ENCODE measurements around the gene FAM124B. TPM values are rescaled to one million over a fixed set of nuclear protein-coding genes. Genes with fewer than 3 reads are reported as not detected.

The FAM124B gene
- total and polyA plus RNA-seq, 2 experiments from 2014 or later = 0.17 TPM; not detected in 1

- TF ChIP-seq EZH2phosphoT487 (IDR thresholded peaks at IDR 0.05; ENCODE audit: low read depth, severe bottlenecking, unreplicated experiment) (no peak), EZH2 (IDR thresholded peaks at IDR 0.05; ENCODE audit: borderline replicate concordance) (no peak), CTCF (IDR thresholded peaks at IDR 0.05; ENCODE audit: poor library complexity) (peak; percentile 81)
- H3K27ac ChIP-seq = no peak overlapping the region
- no peaks in the 10 kb centered on the region for H3K36me3 ChIP-seq (replicated peaks; ENCODE audit: insufficient read depth, low read depth)
- H3K4me1 ChIP-seq (ENCODE audit: insufficient read depth) = no peaks in the 10 kb centered on the region
- H4K20me1 ChIP-seq (ENCODE audit: insufficient read depth, poor library complexity, severe bottlenecking) = no peaks in the 10 kb centered on the region
- H3K9me3 ChIP-seq (ENCODE audit: low read depth) = no peaks in the 10 kb centered on the region
- DNase-seq (ENCODE audit: low spot score) = peak; percentile 77
- H3K79me2 ChIP-seq = no peaks in the 10 kb centered on the region
- no peak overlapping the region for H3K4me2 ChIP-seq
- no peak overlapping the region for H2AFZ ChIP-seq
- 47% methylated on average over 8 of the region's 8 CpGs for WGBS (ENCODE audit: low lambda C conversion rate, missing lambda C conversion rate)
- H3K9me2 ChIP-seq (replicated peaks; ENCODE audit: insufficient read depth) = no peaks in the 10 kb centered on the region
- H3K4me3 ChIP-seq = no peak overlapping the region
- peaks cover 4% of the 10 kb centered on the region for H3K27me3 ChIP-seq
Measured at GRCh38 chr2:224357098-224357901, 44.6 kb downstream of the FAM124B start.

- no peak overlapping the region for H3K27ac ChIP-seq
- no peaks in the 10 kb centered on the region for H3K4me1 ChIP-seq (ENCODE audit: insufficient read depth)
- no peaks in the 10 kb centered on the region for H3K36me3 ChIP-seq (replicated peaks; ENCODE audit: insufficient read depth, low read depth)
- H4K20me1 ChIP-seq (ENCODE audit: insufficient read depth, poor library complexity, severe bottlenecking) = no peaks in the 10 kb centered on the region
- H3K9me3 ChIP-seq (ENCODE audit: low read depth) = no peaks in the 10 kb centered on the region
- no peaks in the 10 kb centered on the region for H3K79me2 ChIP-seq
- TF ChIP-seq EZH2 (IDR thresholded peaks at IDR 0.05; ENCODE audit: borderline replicate concordance) (no peak), EZH2phosphoT487 (IDR thresholded peaks at IDR 0.05; ENCODE audit: low read depth, severe bottlenecking, unreplicated experiment) (no peak), CTCF (IDR thresholded peaks at IDR 0.05; ENCODE audit: poor library complexity) (no peak)
- DNase-seq (ENCODE audit: low spot score) = no peak
- H3K9me2 ChIP-seq (replicated peaks; ENCODE audit: insufficient read depth) = no peaks in the 10 kb centered on the region
- peaks cover 4% of the 10 kb centered on the region for H3K27me3 ChIP-seq
- 84% methylated on average over 13 of the region's 13 CpGs for WGBS (ENCODE audit: low lambda C conversion rate, missing lambda C conversion rate)
- H3K4me2 ChIP-seq = no peak overlapping the region
- no peak overlapping the region for H3K4me3 ChIP-seq
- H2AFZ ChIP-seq = no peak overlapping the region
Measured at GRCh38 chr2:224354632-224355211, 47.2 kb downstream of the FAM124B start.

- Histone ChIP-seq H3K27me3 (peaks cover 4% of the 10 kb centered on the region), H3K27ac (no peak overlapping the region), H3K4me1 (ENCODE audit: insufficient read depth) (no peaks in the 10 kb centered on the region), H3K4me3 (no peak overlapping the region), H3K79me2 (no peaks in the 10 kb centered on the region), H3K36me3 (replicated peaks; ENCODE audit: insufficient read depth, low read depth) (no peaks in the 10 kb centered on the region), H3K9me2 (replicated peaks; ENCODE audit: insufficient read depth) (no peaks in the 10 kb centered on the region), H4K20me1 (ENCODE audit: insufficient read depth, poor library complexity, severe bottlenecking) (no peaks in the 10 kb centered on the region), H2AFZ (no peak overlapping the region), H3K4me2 (no peak overlapping the region), H3K9me3 (ENCODE audit: low read depth) (no peaks in the 10 kb centered on the region)
- 73% methylated on average over 1 of the region's 1 CpG for WGBS (ENCODE audit: low lambda C conversion rate, missing lambda C conversion rate)
- TF ChIP-seq EZH2 (IDR thresholded peaks at IDR 0.05; ENCODE audit: borderline replicate concordance) = no peak
- no peak for TF ChIP-seq CTCF (IDR thresholded peaks at IDR 0.05; ENCODE audit: poor library complexity)
- no peak for DNase-seq (ENCODE audit: low spot score)
Measured at GRCh38 chr2:224350703-224351102, 51.2 kb downstream of the FAM124B start.
